ENCODE data around the gene TDRD10.

DNA sequence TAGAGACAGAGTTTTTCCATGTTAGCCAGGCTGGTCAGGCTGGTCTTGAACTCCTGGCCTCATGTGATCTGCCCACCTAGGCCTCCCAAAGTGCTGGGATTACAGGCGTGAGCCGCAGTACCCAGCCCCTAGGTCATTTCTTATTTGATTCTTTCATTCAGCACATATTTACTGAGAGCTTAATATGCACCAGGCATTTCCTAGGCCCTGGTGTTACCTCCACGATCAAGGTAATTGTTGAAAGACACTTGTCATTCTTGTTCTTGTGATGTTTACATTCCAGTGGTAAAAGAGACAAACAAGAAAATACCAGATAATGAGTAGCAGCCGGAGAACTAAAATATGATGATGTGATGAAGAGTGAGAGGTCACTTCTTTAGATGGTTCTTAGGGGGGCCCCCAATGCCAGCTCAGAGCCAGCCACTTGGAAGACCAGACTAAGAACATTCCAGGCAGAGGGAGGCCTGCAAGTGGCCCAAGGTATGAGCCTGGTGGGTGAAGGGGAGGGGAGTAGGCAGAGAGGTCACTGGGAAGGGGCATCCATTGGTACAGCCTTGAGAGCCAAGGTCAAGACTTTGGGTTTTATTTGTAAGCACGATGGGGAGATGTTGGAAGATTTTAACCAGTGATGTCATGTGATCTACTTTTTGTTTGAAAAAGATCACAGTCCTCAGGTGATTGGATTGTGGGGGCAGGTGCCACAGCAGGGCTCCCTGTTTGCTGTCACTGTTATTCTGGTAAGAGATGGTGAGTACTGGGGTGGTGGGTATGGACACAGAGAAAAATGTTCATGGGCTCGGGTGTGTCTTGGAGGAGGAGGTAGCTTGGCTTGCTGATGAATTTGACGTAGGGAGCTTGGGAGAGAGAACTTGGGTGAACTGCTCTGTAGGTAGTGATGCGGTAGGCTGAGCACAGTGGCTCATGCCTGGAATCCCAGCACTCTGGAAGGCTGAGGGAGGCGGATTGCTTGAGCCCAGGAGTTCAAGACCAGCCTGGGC is 37.8 kb downstream of the TDRD10 start:
- TF ChIP-seq POLR2A (IDR thresholded peaks at IDR 0.05; ENCODE audit: low read length) (no peak), SMC3 (IDR thresholded peaks at IDR 0.05) (no peak), ESRRA (IDR thresholded peaks at IDR 0.05; ENCODE audit: borderline replicate concordance, low read length) (no peak)
- TF ChIP-seq, protein P1, sequence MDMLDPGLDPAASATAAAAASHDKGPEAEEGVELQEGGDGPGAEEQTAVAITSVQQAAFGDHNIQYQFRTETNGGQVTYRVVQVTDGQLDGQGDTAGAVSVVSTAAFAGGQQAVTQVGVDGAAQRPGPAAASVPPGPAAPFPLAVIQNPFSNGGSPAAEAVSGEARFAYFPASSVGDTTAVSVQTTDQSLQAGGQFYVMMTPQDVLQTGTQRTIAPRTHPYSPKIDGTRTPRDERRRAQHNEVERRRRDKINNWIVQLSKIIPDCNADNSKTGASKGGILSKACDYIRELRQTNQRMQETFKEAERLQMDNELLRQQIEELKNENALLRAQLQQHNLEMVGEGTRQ (IDR thresholded peaks at IDR 0.05): no peak

Data from A549 (cell line).